Breast epithelium (tissue), 4 donors: Measurements from ENCODE around the gene MANSC1. TPM values are rescaled to one million over a fixed set of nuclear protein-coding genes. Genes with fewer than 3 reads are reported as not detected.

Experiments
- DNase-seq, 2 donors: peaks; one replicate each; pipeline ENCODE4 v3.0.0-alpha.2; 2019; ENCODE audit warnings: low spot score in 2 of 2
- H3K27ac ChIP-seq, 2 donors: fragments of 200-600 bp; sonication (generic) in 1 of 2; one replicate each; pipeline ENCODE4 v1.5.1; 2016 to 2019; ENCODE audit warnings: mild to moderate bottlenecking in 1 of 2
- H3K27me3 ChIP-seq, 2 donors: fragments of 200-600 bp; sonication (generic) in 1 of 2; one replicate each; pipeline versions ENCODE4 v1.5.1 to v1.6.0; 2017 to 2019; ENCODE audit warnings: control low read depth in 1 of 2, mild to moderate bottlenecking in 1 of 2
- H3K36me3 ChIP-seq: fragments of 200-600 bp; one replicate; pipeline ENCODE4 v1.5.1; 2019
- H3K4me1 ChIP-seq, 2 donors: fragments of 200-600 bp; sonication (generic); one replicate each; pipeline ENCODE4 v1.5.1; 2016 to 2019; ENCODE audit warnings: control low read depth in 1 of 2
- H3K4me3 ChIP-seq, 3 donors: fragments of 200-600 bp; sonication (generic); 1 replicate in 2 of 3; 2 replicates in 1 of 3; pipeline ENCODE4 v1.5.1; 2016 to 2019; ENCODE audit warnings: mild to moderate bottlenecking in 3 of 3, moderate library complexity in 2 of 3
- H3K9me3 ChIP-seq, 2 donors: fragments of 200-600 bp; sonication (generic) in 1 of 2; one replicate each; pipeline ENCODE4 v1.5.1; 2016 to 2019; ENCODE audit warnings: control low read depth in 1 of 2
- POLR2A ChIP-seq: fragments of 450-650 bp; IDR thresholded peaks from one replicate; pipeline ENCODE4 v1.6.1; 2016; ENCODE audit warnings: antibody characterized with exemption, mild to moderate bottlenecking, moderate library complexity
- POLR2AphosphoS5 ChIP-seq, 3 donors: sonication (generic); formaldehyde crosslinking; IDR thresholded peaks; one replicate each; pipeline ENCODE4 v1.6.1; 2017; ENCODE audit warnings: antibody characterized with exemption in 3 of 3
- intact Hi-C: fragments of 100-400 bp; cut with DNase I; formaldehyde crosslinking; loops from one replicate; pipeline ENCODE4 v1.15.1; 2023; ENCODE audit warnings: low total_unique reads
- total RNA-seq, 3 donors: library from RNA; depleted of rRNA; stranded (reverse); fragments of >200 nt; gene quantifications; one replicate each; pipeline ENCODE4 v1.1.0, GENCODE V29; 2016
- TF ChIP-seq, protein P1 (sequence below), 3 donors: fragments of 450-650 bp; IDR thresholded peaks; one replicate each; pipeline ENCODE4 v1.5.1; 2016 to 2017; ENCODE audit warnings: antibody characterized with exemption in 3 of 3, mild to moderate bottlenecking in 3 of 3, moderate library complexity in 3 of 3

Gene MANSC1
- total RNA-seq, 3 donors from 2014 or later = 16.3 to 24.9 (median 18.7) TPM

DNA sequence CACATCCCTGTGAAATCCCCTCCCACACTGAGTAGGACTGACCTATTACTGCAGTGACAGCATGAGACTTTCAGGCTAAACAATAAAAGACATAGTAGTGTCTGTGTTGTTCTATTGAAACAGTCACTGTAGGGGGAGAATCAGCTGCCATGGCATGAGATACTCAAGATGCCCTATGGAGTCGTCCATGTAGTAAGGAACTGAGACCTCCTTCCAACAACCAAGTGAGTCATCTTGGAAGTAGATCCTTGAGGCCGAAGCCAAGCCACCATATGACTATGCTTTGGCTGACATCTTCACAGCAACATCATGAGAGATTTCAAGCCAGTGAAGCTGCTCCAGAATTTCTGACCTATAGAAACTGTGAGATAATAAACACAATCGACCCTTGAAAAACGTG is 71.1 kb downstream of the MANSC1 start:
- Histone ChIP-seq H3K4me1 (no peaks in the 10 kb centered on the region), H3K27me3 (no peaks in the 10 kb centered on the region), H3K36me3 (no peaks in the 10 kb centered on the region), H3K4me3 (no peak overlapping the region), H3K9me3 (peaks cover 0 to 8% of the 10 kb centered on the region in 2 donors), H3K27ac (no peak overlapping the region)
- TF ChIP-seq, protein P1, sequence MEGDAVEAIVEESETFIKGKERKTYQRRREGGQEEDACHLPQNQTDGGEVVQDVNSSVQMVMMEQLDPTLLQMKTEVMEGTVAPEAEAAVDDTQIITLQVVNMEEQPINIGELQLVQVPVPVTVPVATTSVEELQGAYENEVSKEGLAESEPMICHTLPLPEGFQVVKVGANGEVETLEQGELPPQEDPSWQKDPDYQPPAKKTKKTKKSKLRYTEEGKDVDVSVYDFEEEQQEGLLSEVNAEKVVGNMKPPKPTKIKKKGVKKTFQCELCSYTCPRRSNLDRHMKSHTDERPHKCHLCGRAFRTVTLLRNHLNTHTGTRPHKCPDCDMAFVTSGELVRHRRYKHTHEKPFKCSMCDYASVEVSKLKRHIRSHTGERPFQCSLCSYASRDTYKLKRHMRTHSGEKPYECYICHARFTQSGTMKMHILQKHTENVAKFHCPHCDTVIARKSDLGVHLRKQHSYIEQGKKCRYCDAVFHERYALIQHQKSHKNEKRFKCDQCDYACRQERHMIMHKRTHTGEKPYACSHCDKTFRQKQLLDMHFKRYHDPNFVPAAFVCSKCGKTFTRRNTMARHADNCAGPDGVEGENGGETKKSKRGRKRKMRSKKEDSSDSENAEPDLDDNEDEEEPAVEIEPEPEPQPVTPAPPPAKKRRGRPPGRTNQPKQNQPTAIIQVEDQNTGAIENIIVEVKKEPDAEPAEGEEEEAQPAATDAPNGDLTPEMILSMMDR (IDR thresholded peaks at IDR 0.05) = no peak
- TF ChIP-seq POLR2A (no peak), POLR2AphosphoS5 (IDR thresholded peaks at IDR 0.05) (no peak)
- intact Hi-C loops = no loop called here
- no peak for DNase-seq

Other genes with a start within 250 kb of the MANSC1 start
- 10 to 100 TPM; 28.6 to 69.1 (median 52.4) TPM for gene LRP6, start 83.2 kb downstream of the MANSC1 start, total RNA-seq
- 10 to 100 TPM; 13.5 to 20.3 (median 17.4) TPM for gene BORCS5, start 6.8 kb upstream of the MANSC1 start, total RNA-seq
- 10 to 100 TPM; 10.9 to 63.3 (median 61.0) TPM for gene DUSP16, start 212.6 kb upstream of the MANSC1 start, total RNA-seq